ENCODE measurements around the gene ALG14.
"Not testable (repeated sequence)": the region's sequence is repeated elsewhere in the genome, so short reads cannot be mapped to it uniquely, and the experiment has no call there.

The ALG14 gene

GRCh38 chr1:95072532-95073419 is at the start of gene ALG14:
Gene ALG14, minus strand, starts transcription at chr1:95072951. Its CDS starts 53 bp downstream, at chr1:95072898.
- DNase-seq = peak; percentile 92

- DNase-seq = no peak
Observed at GRCh38 chr1:95122151-95122697, 49.5 kb upstream of the ALG14 start.

- DNase-seq = no peak
Observed at GRCh38 chr1:95119273-95119672, 46.5 kb upstream of the ALG14 start.

GRCh38 chr1:95118710-95119109 is 46.0 kb upstream of the ALG14 start:
- no peak for DNase-seq

- no peak for DNase-seq
Observed at GRCh38 chr1:95118067-95118499, 45.3 kb upstream of the ALG14 start.

- DNase-seq = no peak
Observed at GRCh38 chr1:95117207-95118066, 44.7 kb upstream of the ALG14 start, which contains the start of gene TLCD4. Gene TLCD4, plus strand, starts transcription at chr1:95117355. Its CDS starts 26,547 bp downstream, at chr1:95143902.

- DNase-seq = peak; percentile 2
Observed at GRCh38 chr1:95116580-95117206, 43.9 kb upstream of the ALG14 start.

GRCh38 chr1:95115708-95116137 is 43.0 kb upstream of the ALG14 start:
- no peak for DNase-seq

GRCh38 chr1:95113684-95114083 is 40.9 kb upstream of the ALG14 start:
- no peak for DNase-seq

- no peak for DNase-seq
Observed at GRCh38 chr1:95111014-95111413, 38.3 kb upstream of the ALG14 start.

GRCh38 chr1:95108792-95109191 is 36.0 kb upstream of the ALG14 start:
- DNase-seq = no peak

GRCh38 chr1:95098196-95098595 is 25.4 kb upstream of the ALG14 start:
- no peak for DNase-seq

- DNase-seq = no peak
Observed at GRCh38 chr1:95097426-95097825, 24.7 kb upstream of the ALG14 start.

GRCh38 chr1:95096218-95096841 is 23.6 kb upstream of the ALG14 start:
- DNase-seq = no peak

- no peak for DNase-seq
Observed at GRCh38 chr1:95095833-95096217, 23.1 kb upstream of the ALG14 start.

- DNase-seq = no peak
Observed at GRCh38 chr1:95094923-95095322, 22.2 kb upstream of the ALG14 start.

- DNase-seq = no peak
Observed at GRCh38 chr1:95093296-95093695, 20.5 kb upstream of the ALG14 start.

- not testable (repeated sequence) for DNase-seq
Observed at GRCh38 chr1:95092891-95093290, 20.1 kb upstream of the ALG14 start.

- not testable (repeated sequence) for DNase-seq
Observed at GRCh38 chr1:95091290-95091689, 18.5 kb upstream of the ALG14 start.

- DNase-seq = no peak
Observed at GRCh38 chr1:95089650-95090287, 17.0 kb upstream of the ALG14 start.

GRCh38 chr1:95088303-95088702 is 15.6 kb upstream of the ALG14 start:
- DNase-seq = no peak
